Effector memory CD4-positive, alpha-beta T cell (primary cell): ENCODE data around the gene ALG9.

Experiments
- DNase-seq, 3 donors: peaks; one replicate each; pipeline ENCODE4 v3.0.0-alpha.2; 2020
- H3K27ac ChIP-seq: 2 replicates; pipeline ENCODE4 v1.7.0; 2013; ENCODE audit warnings: mild to moderate bottlenecking, low read length, moderate library complexity; ENCODE audit not compliant: insufficient read depth, poor library complexity, severe bottlenecking
- H3K27me3 ChIP-seq: replicated peaks from 2 replicates; pipeline ENCODE4 v1.7.0; 2013; ENCODE audit warnings: mild to moderate bottlenecking, low read length; ENCODE audit not compliant: insufficient read depth, control insufficient read depth, poor library complexity, severe bottlenecking
- H3K36me3 ChIP-seq: 2 replicates; pipeline ENCODE4 v1.7.0; 2013; ENCODE audit warnings: mild to moderate bottlenecking, low read length, moderate library complexity; ENCODE audit not compliant: control insufficient read depth, insufficient read depth
- H3K4me1 ChIP-seq: 2 replicates; pipeline ENCODE4 v1.7.0; 2013; ENCODE audit warnings: low read length, mild to moderate bottlenecking; ENCODE audit not compliant: control insufficient read depth, insufficient read depth, poor library complexity, severe bottlenecking
- H3K4me3 ChIP-seq: 2 replicates; pipeline ENCODE4 v1.7.0; 2013; ENCODE audit warnings: low read length, low read depth, mild to moderate bottlenecking; ENCODE audit not compliant: insufficient read depth, poor library complexity, severe bottlenecking
- H3K9me3 ChIP-seq: 2 replicates; pipeline ENCODE4 v1.7.0; 2013; ENCODE audit warnings: mild to moderate bottlenecking, low read length, moderate library complexity; ENCODE audit not compliant: control insufficient read depth

The ALG9 gene

DNA sequence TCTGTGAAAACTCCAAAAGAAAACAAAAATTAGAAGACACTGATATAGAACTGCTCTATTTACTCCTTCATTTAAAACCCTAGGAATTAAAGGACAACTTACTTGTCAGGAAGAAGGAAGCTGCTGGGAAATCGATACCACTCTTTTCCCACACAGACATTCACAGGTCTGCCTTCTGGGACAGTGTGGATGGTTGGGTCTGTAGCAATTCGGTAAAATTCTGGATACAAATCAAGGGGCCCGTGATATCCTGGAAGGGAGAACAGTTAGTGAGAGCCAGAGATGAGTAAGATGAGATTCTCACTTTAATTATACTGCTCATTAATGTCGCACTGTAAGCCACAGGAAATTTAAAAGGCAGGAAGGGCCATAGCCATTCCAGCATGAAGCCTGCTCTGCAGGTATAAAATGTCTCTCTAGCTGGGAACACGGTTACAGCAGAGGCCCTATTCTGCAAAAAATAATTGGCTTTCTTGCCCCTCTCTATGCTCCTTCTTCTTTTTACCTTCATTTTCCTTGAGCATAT, 34.0 kb downstream of the ALG9 start:
- DNase-seq, result no peak
- H3K4me3 ChIP-seq, result no peak overlapping the region
- no peak overlapping the region for H3K27ac ChIP-seq
- H3K9me3 ChIP-seq, result no peaks in the 10 kb centered on the region
- no peaks in the 10 kb centered on the region for H3K27me3 ChIP-seq
- H3K4me1 ChIP-seq, result no peaks in the 10 kb centered on the region
- H3K36me3 ChIP-seq, result peaks cover 19% of the 10 kb centered on the region

DNA sequence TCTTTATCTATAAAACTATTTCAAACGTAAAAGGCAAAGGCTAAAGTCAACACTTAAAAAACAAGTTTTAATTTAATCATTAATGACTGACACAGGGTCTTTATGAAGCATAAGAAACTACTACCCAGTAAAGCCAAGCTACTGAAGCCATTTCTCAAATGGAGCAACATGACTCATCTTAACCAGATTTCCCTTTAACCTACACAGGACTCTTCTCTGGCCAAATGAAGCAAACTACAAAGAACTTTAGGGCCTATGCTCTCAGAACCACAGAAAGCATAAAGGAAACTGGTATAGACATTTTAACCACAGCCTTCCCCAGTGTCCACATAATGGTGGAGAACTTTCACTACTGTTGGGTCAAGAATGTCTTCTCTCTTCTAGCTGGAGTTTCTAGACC, 34.7 kb downstream of the ALG9 start:
- Histone ChIP-seq H3K36me3 (peaks cover 19% of the 10 kb centered on the region), H3K27me3 (no peaks in the 10 kb centered on the region), H3K9me3 (no peaks in the 10 kb centered on the region), H3K4me3 (no peak overlapping the region), H3K4me1 (no peaks in the 10 kb centered on the region), H3K27ac (no peak overlapping the region)
- no peak for DNase-seq

DNA sequence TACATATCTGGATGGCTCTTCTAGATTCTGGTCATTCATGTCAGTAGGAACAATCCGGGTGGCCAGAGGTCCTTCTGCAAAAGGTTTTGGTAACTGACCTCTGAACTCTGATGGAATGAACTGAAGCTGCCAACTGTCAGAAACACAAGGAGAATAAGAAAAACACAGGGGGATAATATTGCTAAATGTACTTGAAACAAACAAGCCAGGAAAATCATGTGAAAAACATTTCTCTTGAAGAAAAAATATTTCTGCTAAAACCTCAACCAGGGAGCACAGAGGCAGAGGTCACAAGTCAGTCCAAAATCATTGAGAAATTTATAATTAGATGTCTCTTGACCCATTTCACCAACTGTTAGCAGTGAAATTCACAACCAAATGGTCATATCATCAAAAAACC, 35.2 kb downstream of the ALG9 start:
- H3K4me1 ChIP-seq, result no peaks in the 10 kb centered on the region
- H3K4me3 ChIP-seq, result no peak overlapping the region
- DNase-seq, result no peak
- H3K9me3 ChIP-seq, result no peaks in the 10 kb centered on the region
- peaks cover 21% of the 10 kb centered on the region for H3K36me3 ChIP-seq
- no peaks in the 10 kb centered on the region for H3K27me3 ChIP-seq
- no peak overlapping the region for H3K27ac ChIP-seq

- no peak for DNase-seq
- H3K27ac ChIP-seq, result no peak overlapping the region
- no peak overlapping the region for H3K4me3 ChIP-seq
- no peaks in the 10 kb centered on the region for H3K9me3 ChIP-seq
- H3K27me3 ChIP-seq, result no peaks in the 10 kb centered on the region
- peaks cover 25% of the 10 kb centered on the region for H3K36me3 ChIP-seq
- H3K4me1 ChIP-seq, result no peaks in the 10 kb centered on the region
These were observed 35.7 kb downstream of the ALG9 start for GRCh38 chr11:111835665-111836064.

- no peak overlapping the region for H3K4me3 ChIP-seq
- H3K4me1 ChIP-seq, result no peaks in the 10 kb centered on the region
- no peaks in the 10 kb centered on the region for H3K27me3 ChIP-seq
- no peak for DNase-seq
- H3K36me3 ChIP-seq, result peaks cover 21% of the 10 kb centered on the region
- H3K27ac ChIP-seq, result no peak overlapping the region
- no peaks in the 10 kb centered on the region for H3K9me3 ChIP-seq
These were observed 36.8 kb downstream of the ALG9 start for GRCh38 chr11:111834432-111835163.

DNA sequence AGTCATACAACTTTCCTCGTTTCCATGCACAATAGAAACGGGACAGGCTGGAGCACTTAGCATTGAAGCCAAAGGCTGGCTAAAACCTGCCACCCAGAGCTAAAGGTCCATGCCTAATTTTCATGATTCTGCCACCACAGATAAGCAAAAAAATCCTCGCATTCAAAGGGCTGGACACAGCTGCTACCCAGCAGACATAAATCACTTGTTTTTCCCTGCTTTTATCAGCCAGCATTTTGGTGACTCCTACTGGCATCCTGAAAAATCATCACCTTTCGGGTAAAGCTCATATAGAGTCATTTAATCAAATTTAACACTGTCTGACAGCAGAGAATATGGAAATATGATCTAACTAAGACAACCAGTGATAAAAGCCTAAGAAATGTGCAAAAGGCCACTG, 37.9 kb downstream of the ALG9 start:
- Histone ChIP-seq H3K27me3 (no peaks in the 10 kb centered on the region), H3K9me3 (no peaks in the 10 kb centered on the region), H3K36me3 (peaks cover 21% of the 10 kb centered on the region), H3K4me1 (no peaks in the 10 kb centered on the region), H3K27ac (no peak overlapping the region), H3K4me3 (no peak overlapping the region)
- no peak for DNase-seq

GRCh38 chr11:111829185-111829968, 42.0 kb downstream of the ALG9 start:
- Histone ChIP-seq H3K27me3 (no peaks in the 10 kb centered on the region), H3K36me3 (peaks cover 6% of the 10 kb centered on the region), H3K27ac (no peak overlapping the region), H3K4me3 (no peak overlapping the region), H3K4me1 (no peaks in the 10 kb centered on the region), H3K9me3 (no peaks in the 10 kb centered on the region)
- no peak for DNase-seq

GRCh38 chr11:111826322-111826950, 44.9 kb downstream of the ALG9 start:
- no peak overlapping the region for H3K4me3 ChIP-seq
- no peaks in the 10 kb centered on the region for H3K9me3 ChIP-seq
- no peak for DNase-seq
- H3K4me1 ChIP-seq, result no peaks in the 10 kb centered on the region
- peaks cover 9% of the 10 kb centered on the region for H3K36me3 ChIP-seq
- H3K27ac ChIP-seq, result no peak overlapping the region
- H3K27me3 ChIP-seq, result no peaks in the 10 kb centered on the region

- Histone ChIP-seq H3K4me3 (no peak overlapping the region), H3K27ac (no peak overlapping the region), H3K9me3 (no peaks in the 10 kb centered on the region), H3K36me3 (peaks cover 5% of the 10 kb centered on the region), H3K27me3 (no peaks in the 10 kb centered on the region), H3K4me1 (no peaks in the 10 kb centered on the region)
- no peak for DNase-seq
These were observed 47.8 kb downstream of the ALG9 start for GRCh38 chr11:111823629-111824028.

DNA sequence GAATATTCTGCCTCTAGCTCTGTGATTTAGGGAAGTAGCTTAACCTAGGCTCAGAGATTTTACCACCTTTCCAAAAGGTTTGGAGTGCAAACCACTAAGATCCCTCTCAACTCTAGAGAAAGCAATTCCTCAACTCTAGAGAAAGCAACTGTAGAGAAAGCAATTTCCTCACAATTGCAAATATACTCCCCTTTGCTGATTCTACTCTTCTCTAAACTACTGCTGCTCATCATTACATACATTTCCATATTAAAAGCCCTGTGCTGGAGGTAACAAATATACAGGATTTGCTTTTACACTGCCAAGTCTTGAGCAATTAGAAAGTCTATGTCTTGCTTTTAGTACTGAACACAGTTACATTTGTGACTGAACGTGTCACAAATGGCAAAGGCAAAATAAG, 48.2 kb downstream of the ALG9 start:
- Histone ChIP-seq H3K4me3 (no peak overlapping the region), H3K9me3 (no peaks in the 10 kb centered on the region), H3K36me3 (peaks cover 5% of the 10 kb centered on the region), H3K4me1 (no peaks in the 10 kb centered on the region), H3K27me3 (no peaks in the 10 kb centered on the region), H3K27ac (no peak overlapping the region)
- no peak for DNase-seq
